ENCODE data around the gene C19orf81. TPM values are rescaled to one million over a fixed set of nuclear protein-coding genes. Genes with fewer than 3 reads are reported as not detected.

The C19orf81 gene
- total and polyA plus RNA-seq, 2 of the 8 experiments (the other 6 are each of a cell fraction or from before 2014, with no cell fraction given) = 11.7 to 13.0 TPM

- Histone ChIP-seq H3K18ac (ENCODE audit: extremely low read depth, low read length) (no peak overlapping the region), H4K20me1 (replicated peaks in 1 of 2; ENCODE audit: control insufficient read depth in 1 of 2, insufficient read depth in 2 of 2, low read length in 2 of 2) (no peaks in the 10 kb centered on the region), H2BK5ac (ENCODE audit: low read depth, low read length) (no peak overlapping the region), H2AK5ac (ENCODE audit: low read depth, low read length) (no peak overlapping the region), H4K5ac (ENCODE audit: insufficient read length, low read depth, low read length) (no peak overlapping the region), H3K4me1 (replicated peaks in 1 of 4; ENCODE audit: control insufficient read depth in 3 of 4, insufficient read depth in 4 of 4, low read length in 3 of 4) (peaks cover 0 to 2% (median under 1%) of the 10 kb centered on the region in 4 experiments; a peak in 2 of 7 replicates), H4K8ac (ENCODE audit: extremely low read depth, insufficient read depth, low read length) (no peak overlapping the region), H3K9ac (replicated peaks in 1 of 4; ENCODE audit: extremely low read depth in 1 of 4, low read depth in 3 of 4, low read length in 3 of 4) (no peak overlapping the region), H3K36me3 (ENCODE audit: control insufficient read depth in 2 of 4, insufficient read depth in 4 of 4, low read length in 3 of 4) (no peaks in the 10 kb centered on the region), H2BK120ac (replicated peaks; ENCODE audit: low read depth, low read length) (no peak overlapping the region), H3K27me3 (replicated peaks in 1 of 4; ENCODE audit: control insufficient read depth in 3 of 4, extremely low read depth in 1 of 4, insufficient read depth in 3 of 4, low read length in 3 of 4) (peaks cover 3 to 26% (median 22%) of the 10 kb centered on the region in 4 experiments), H3K9me3 (ENCODE audit: insufficient read depth in 2 of 2, low read depth in 1 of 2, low read length in 1 of 2) (peaks cover 0 to 9% of the 10 kb centered on the region in 2 experiments; a peak in 2 of 4 replicates), H3K27ac (ENCODE audit: low read depth, low read length) (no peak overlapping the region), H2BK12ac (ENCODE audit: low read depth, low read length) (no peak overlapping the region), H4K91ac (replicated peaks; ENCODE audit: insufficient read length, low read length) (no peak overlapping the region), H3K79me2 (ENCODE audit: control insufficient read depth in 1 of 2, insufficient read depth in 2 of 2, low read length in 2 of 2) (no peaks in the 10 kb centered on the region), H3K23me2 (ENCODE audit: low read depth, low read length) (no peaks in the 10 kb centered on the region; the same call in 1 of the 2 replicates), H3K4me2 (ENCODE audit: insufficient read depth in 1 of 2, low read depth in 2 of 2, low read length in 2 of 2) (no peak overlapping the region), H2AFZ (ENCODE audit: low read length) (no peak overlapping the region), H2BK15ac (ENCODE audit: low read length) (no peak overlapping the region), H3K79me1 (ENCODE audit: low read depth, low read length) (no peaks in the 10 kb centered on the region), H3K4ac (replicated peaks; ENCODE audit: insufficient read length, low read depth, low read length) (no peak overlapping the region), H3K14ac (ENCODE audit: insufficient read length) (no peak overlapping the region), H3K23ac (ENCODE audit: insufficient read length) (no peak overlapping the region), H3K4me3 (ENCODE audit: extremely low read depth in 1 of 4, insufficient read depth in 2 of 4, low read depth in 3 of 4, low read length in 4 of 4) (no peak overlapping the region), H3K56ac (replicated peaks; ENCODE audit: insufficient read length, low read depth, low read length) (no peak overlapping the region), H2BK20ac (ENCODE audit: low read length) (no peak overlapping the region)
- DNase-seq (ENCODE audit: low read depth in 1 of 2, low spot score in 2 of 2) (no peak), FAIRE-seq (no peak)
- WGBS, 2 experiments (ENCODE audit: extremely low coverage in 1 of 2, insufficient coverage in 1 of 2, insufficient read length in 1 of 2, insufficient replicate concordance in 2 of 2, low coverage in 1 of 2, low lambda C conversion rate in 2 of 2, missing lambda C conversion rate in 1 of 2) = 67% methylated on average over 6 of the region's 6 CpGs; no CpG with 5 or more reads in 1 of the 2 experiments
- ChIA-PET CTCF (ENCODE audit: partially characterized antibody) (interaction anchor here (0.9 to 2.2 kb wide), 2 partner anchors 19 to 65 kb away, joined by 3 to 6 read pairs; no protein-coding TSS in a partner anchor), POLR2A (ENCODE audit: partially characterized antibody) (no interaction called here)
- TF ChIP-seq CTBP2 (IDR thresholded peaks at IDR 0.05; ENCODE audit: borderline replicate concordance, insufficient read depth, insufficient read length, low read length) = no peak
- no peak for TF ChIP-seq SP4 (IDR thresholded peaks at IDR 0.05; ENCODE audit: low read length)
- TF ChIP-seq TAF7 (optimal IDR thresholded peaks at IDR 0.05; ENCODE audit: borderline replicate concordance, low read depth, low read length) = no peak
- TF ChIP-seq YY1 (IDR thresholded peaks at IDR 0.05; ENCODE audit: low read depth, low read length) = no peak
- no peak for TF ChIP-seq BCL11A (IDR thresholded peaks at IDR 0.05; ENCODE audit: low read depth in 2 of 2, low read length in 2 of 2)
- no peak for TF ChIP-seq KDM1A (IDR thresholded peaks at IDR 0.05; ENCODE audit: borderline replicate concordance, low read length)
- TF ChIP-seq EGR1 (IDR thresholded peaks at IDR 0.05; ENCODE audit: borderline replicate concordance, low read depth, low read length) = no peak
- TF ChIP-seq ATF2 (IDR thresholded peaks at IDR 0.05; ENCODE audit: low read length) = no peak
- TF ChIP-seq RAD21 (IDR thresholded peaks at IDR 0.05 in 1 of 2, conservative IDR thresholded peaks at IDR 0.05 in 1 of 2; ENCODE audit: low read depth in 2 of 2, low read length in 2 of 2) = no peak
- no peak for TF ChIP-seq POLR2AphosphoS5 (IDR thresholded peaks at IDR 0.05; ENCODE audit: low read depth, low read length)
- TF ChIP-seq E2F6 (IDR thresholded peaks at IDR 0.05) = no peak
These were observed 46.7 kb upstream of the C19orf81 start for GRCh38 chr19:50602496-50602895.
